Mammary epithelial cell (primary cell): ENCODE measurements around the gene ASXL2.

Source experiments
- EZH2 ChIP-seq: IDR thresholded peaks from 2 replicates; pipeline ENCODE4 v1.6.1; 2012; ENCODE audit warnings: low read length, inconsistent platforms, borderline replicate concordance
- TF ChIP-seq, protein P1 (sequence below), 2 donors: IDR thresholded peaks in 1 of 2; conservative IDR thresholded peaks in 1 of 2; 2 replicates each; pipeline ENCODE4 v1.5.1; 2011 to 2012; ENCODE audit warnings: inconsistent platforms in 2 of 2, low read length in 2 of 2, mild to moderate bottlenecking in 2 of 2, control low read depth in 1 of 2, low read depth in 1 of 2; ENCODE audit not compliant: insufficient read depth in 1 of 2; ENCODE audit errors: extremely low read depth in 1 of 2

DNA sequence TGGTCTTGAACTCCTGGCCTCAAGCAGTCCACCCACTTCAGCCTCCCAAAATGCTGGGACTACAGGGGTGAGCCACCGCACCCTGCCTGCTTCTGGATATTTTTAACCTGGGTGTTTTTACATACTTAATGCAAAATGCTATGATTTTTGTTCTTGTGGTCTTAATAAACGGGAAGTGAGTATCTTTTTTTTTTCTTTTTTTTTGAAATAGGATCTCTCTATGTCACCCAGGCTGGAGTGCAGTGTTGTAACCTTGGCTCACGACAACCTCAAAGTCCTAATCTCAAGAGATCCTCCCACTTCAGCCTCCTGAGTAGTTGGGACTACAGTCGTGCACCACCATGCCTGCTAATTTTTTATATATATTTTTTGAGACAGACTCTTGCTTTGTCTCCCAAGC lies 19.2 kb upstream of the ASXL2 start:
- TF ChIP-seq EZH2: no peak
- TF ChIP-seq, protein P1, sequence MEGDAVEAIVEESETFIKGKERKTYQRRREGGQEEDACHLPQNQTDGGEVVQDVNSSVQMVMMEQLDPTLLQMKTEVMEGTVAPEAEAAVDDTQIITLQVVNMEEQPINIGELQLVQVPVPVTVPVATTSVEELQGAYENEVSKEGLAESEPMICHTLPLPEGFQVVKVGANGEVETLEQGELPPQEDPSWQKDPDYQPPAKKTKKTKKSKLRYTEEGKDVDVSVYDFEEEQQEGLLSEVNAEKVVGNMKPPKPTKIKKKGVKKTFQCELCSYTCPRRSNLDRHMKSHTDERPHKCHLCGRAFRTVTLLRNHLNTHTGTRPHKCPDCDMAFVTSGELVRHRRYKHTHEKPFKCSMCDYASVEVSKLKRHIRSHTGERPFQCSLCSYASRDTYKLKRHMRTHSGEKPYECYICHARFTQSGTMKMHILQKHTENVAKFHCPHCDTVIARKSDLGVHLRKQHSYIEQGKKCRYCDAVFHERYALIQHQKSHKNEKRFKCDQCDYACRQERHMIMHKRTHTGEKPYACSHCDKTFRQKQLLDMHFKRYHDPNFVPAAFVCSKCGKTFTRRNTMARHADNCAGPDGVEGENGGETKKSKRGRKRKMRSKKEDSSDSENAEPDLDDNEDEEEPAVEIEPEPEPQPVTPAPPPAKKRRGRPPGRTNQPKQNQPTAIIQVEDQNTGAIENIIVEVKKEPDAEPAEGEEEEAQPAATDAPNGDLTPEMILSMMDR (conservative IDR thresholded peaks at IDR 0.05 in 1 of 2, IDR thresholded peaks at IDR 0.05 in 1 of 2; ENCODE audit: extremely low read depth in 1 of 2, insufficient read depth in 1 of 2, low read depth in 1 of 2, low read length in 2 of 2): no peak
